Heart left ventricle (tissue), 13 donors: ENCODE data around the gene C2CD3.

Experiments used
- POLR2A ChIP-seq, 2 donors: fragments of 450-650 bp; IDR thresholded peaks; one replicate each; pipeline ENCODE4 v1.6.1; 2017; ENCODE audit warnings: antibody characterized with exemption in 2 of 2, mild to moderate bottlenecking in 2 of 2, moderate library complexity in 2 of 2
- TF ChIP-seq, protein P1 (sequence below), 12 donors: fragments of 200-600 bp; sonication (generic) in 4 of 12; IDR thresholded peaks; one replicate each; pipeline versions ENCODE4 v1.5.0 to v1.8.0; 2018 to 2022; ENCODE audit warnings: antibody characterized with exemption in 12 of 12, mild to moderate bottlenecking in 5 of 12
- donor health status: ischemic (EF 13 %, LVEDD 7.1; RV severe dilation, severe dysfunction).
- donor health status: DM: no; HTN: yes; CAD: no.
- donor health status: DM: no; HTN: no; CAD: no.
- donor health status: ischemic (EF 25% LVEDD 6.9; RV normal size, moderate dysfunction).
- donor health status: ischemic (EF 25% LVEDD 5.7; RV mildly dilated, moderate dysfunction).
- donor health status: ischemic (EF 35%, LVEDD 5.7; RV mildly dilated, moderate dysfunction).
- donor health status: nonischemic (EF 11% LVEDD 7.7; RV severe dilation, severe dysfunction).
- donor health status: DM: yes; HTN: yes; CAD: no.
- donor health status: PGD.
- donor health status: ischemic (EF 29% LVEDD 5.4; RV normal size, mild dysfunction).
- donor health status: nonischemic (EF 23%, LVEDD 6.1; RV moderate dilation, normal function).

DNA sequence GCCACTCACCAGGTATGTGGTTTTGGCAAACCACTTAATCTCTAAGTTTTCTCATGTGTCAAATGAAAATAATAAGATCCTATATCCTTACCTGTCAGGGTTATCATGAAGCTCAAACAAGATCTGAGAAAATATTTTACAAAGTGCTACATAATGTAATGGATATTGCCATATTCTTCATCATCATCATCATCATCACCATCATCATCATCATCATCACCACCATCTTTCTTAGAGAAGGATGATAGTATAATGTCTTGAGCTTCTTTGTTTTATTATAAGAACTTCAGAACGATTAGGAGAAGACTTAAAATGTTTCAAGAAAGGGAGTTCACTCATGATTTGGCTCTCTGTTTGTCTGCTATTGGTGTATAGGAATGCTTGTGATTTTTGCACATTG is 89.4 kb downstream of the C2CD3 start:
- TF ChIP-seq, protein P1, sequence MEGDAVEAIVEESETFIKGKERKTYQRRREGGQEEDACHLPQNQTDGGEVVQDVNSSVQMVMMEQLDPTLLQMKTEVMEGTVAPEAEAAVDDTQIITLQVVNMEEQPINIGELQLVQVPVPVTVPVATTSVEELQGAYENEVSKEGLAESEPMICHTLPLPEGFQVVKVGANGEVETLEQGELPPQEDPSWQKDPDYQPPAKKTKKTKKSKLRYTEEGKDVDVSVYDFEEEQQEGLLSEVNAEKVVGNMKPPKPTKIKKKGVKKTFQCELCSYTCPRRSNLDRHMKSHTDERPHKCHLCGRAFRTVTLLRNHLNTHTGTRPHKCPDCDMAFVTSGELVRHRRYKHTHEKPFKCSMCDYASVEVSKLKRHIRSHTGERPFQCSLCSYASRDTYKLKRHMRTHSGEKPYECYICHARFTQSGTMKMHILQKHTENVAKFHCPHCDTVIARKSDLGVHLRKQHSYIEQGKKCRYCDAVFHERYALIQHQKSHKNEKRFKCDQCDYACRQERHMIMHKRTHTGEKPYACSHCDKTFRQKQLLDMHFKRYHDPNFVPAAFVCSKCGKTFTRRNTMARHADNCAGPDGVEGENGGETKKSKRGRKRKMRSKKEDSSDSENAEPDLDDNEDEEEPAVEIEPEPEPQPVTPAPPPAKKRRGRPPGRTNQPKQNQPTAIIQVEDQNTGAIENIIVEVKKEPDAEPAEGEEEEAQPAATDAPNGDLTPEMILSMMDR (IDR thresholded peaks at IDR 0.05), result no peak
- TF ChIP-seq POLR2A (IDR thresholded peaks at IDR 0.05), result no peak
